ENCODE data around the gene TBCD.

The TBCD gene

GRCh38 chr17:82936768-82937171 is 184.9 kb downstream of the TBCD start:
- H3K36me3 ChIP-seq (replicated peaks) = peaks cover 4% of the 10 kb centered on the region
- H3K4me3 ChIP-seq (ENCODE audit: low read depth, low read length) = no peak overlapping the region
- DNase-seq = no peak
- H3K27me3 ChIP-seq (replicated peaks) = no peaks in the 10 kb centered on the region
- TF ChIP-seq CTCF (IDR thresholded peaks at IDR 0.05; ENCODE audit: low read depth, low read length, missing control alignments) = no peak
- in situ Hi-C loops (cut with HindIII; ENCODE audit: low pct_ligation_motif_present, low sequenced_read_pairs) = no loop called here
- no peak overlapping the region for H3K27ac ChIP-seq

GRCh38 chr17:82937411-82938371 is 185.8 kb downstream of the TBCD start:
- in situ Hi-C loops (cut with HindIII; ENCODE audit: low pct_ligation_motif_present, low sequenced_read_pairs) = no loop called here
- DNase-seq = no peak
- H3K4me3 ChIP-seq (ENCODE audit: low read depth, low read length) = no peak overlapping the region
- H3K36me3 ChIP-seq (replicated peaks) = peaks cover 11% of the 10 kb centered on the region
- no peak for TF ChIP-seq CTCF (IDR thresholded peaks at IDR 0.05; ENCODE audit: low read depth, low read length, missing control alignments)
- no peak overlapping the region for H3K27ac ChIP-seq
- H3K27me3 ChIP-seq (replicated peaks) = no peaks in the 10 kb centered on the region

GRCh38 chr17:82938486-82938872 is 186.6 kb downstream of the TBCD start:
- DNase-seq = no peak
- in situ Hi-C loops (cut with HindIII; ENCODE audit: low pct_ligation_motif_present, low sequenced_read_pairs) = no loop called here
- no peak for TF ChIP-seq CTCF (IDR thresholded peaks at IDR 0.05; ENCODE audit: low read depth, low read length, missing control alignments)
- Histone ChIP-seq H3K4me3 (ENCODE audit: low read depth, low read length) (no peak overlapping the region), H3K36me3 (replicated peaks) (peaks cover 18% of the 10 kb centered on the region), H3K27me3 (replicated peaks) (no peaks in the 10 kb centered on the region), H3K27ac (no peak overlapping the region)

GRCh38 chr17:82938873-82939620 is 187.2 kb downstream of the TBCD start:
- TF ChIP-seq CTCF (IDR thresholded peaks at IDR 0.05; ENCODE audit: low read depth, low read length, missing control alignments) = no peak
- H3K36me3 ChIP-seq (replicated peaks) = peaks cover 22% of the 10 kb centered on the region
- DNase-seq = no peak
- in situ Hi-C loops (cut with HindIII; ENCODE audit: low pct_ligation_motif_present, low sequenced_read_pairs) = no loop called here
- H3K27me3 ChIP-seq (replicated peaks) = no peaks in the 10 kb centered on the region
- H3K4me3 ChIP-seq (ENCODE audit: low read depth, low read length) = no peak overlapping the region
- H3K27ac ChIP-seq = no peak overlapping the region

- H3K4me3 ChIP-seq (ENCODE audit: low read depth, low read length) = no peak overlapping the region
- no peak for TF ChIP-seq CTCF (IDR thresholded peaks at IDR 0.05; ENCODE audit: low read depth, low read length, missing control alignments)
- H3K27ac ChIP-seq = no peak overlapping the region
- no peaks in the 10 kb centered on the region for H3K27me3 ChIP-seq (replicated peaks)
- DNase-seq = no peak
- in situ Hi-C loops (cut with HindIII; ENCODE audit: low pct_ligation_motif_present, low sequenced_read_pairs) = no loop called here
- peaks cover 27% of the 10 kb centered on the region for H3K36me3 ChIP-seq (replicated peaks)
Observed at GRCh38 chr17:82939621-82940135, 187.8 kb downstream of the TBCD start.
